Muscle of back (tissue), 10 donors: Measurements from ENCODE around the gene EIF2S2. TPM values are rescaled to one million over a fixed set of nuclear protein-coding genes. Genes with fewer than 3 reads are reported as not detected.

Experiments used
- polyA plus RNA-seq, 10 donors: library from polyadenylated mRNA; unstranded; fragments of 120-200 nt; gene quantifications; one replicate each; pipeline ENCODE4 v1.2.1, GENCODE V29; 2013; ENCODE audit not compliant: insufficient read length in 10 of 10

The EIF2S2 gene
- polyA plus RNA-seq, 10 donors: 40.8 to 49.8 (median 46.0) TPM

Other genes with a start within 250 kb of the EIF2S2 start
- gene RALY, start 118.3 kb downstream of the EIF2S2 start, polyA plus RNA-seq: 100 to 1,000 TPM in 9 of 10 donors, 10 to 100 TPM in 1; 99.9 to 155 (median 127) TPM
- 1 to 10 TPM in 2 of 10 donors, under 1 TPM in 6, not detected in 2; 0.22 to 4.9 (median 0.50) TPM for gene ASIP, start 129.2 kb upstream of the EIF2S2 start, polyA plus RNA-seq
- gene AHCY, start 191.1 kb upstream of the EIF2S2 start, polyA plus RNA-seq: 100 to 1,000 TPM; 126 to 214 (median 196) TPM